GM19372 (cell line): ENCODE results near the gene GPR63.
"Not testable (repeated sequence)": the region's sequence is repeated elsewhere in the genome, so short reads cannot be mapped to it uniquely, and the experiment has no call there.

Source experiments
- ATAC-seq: cut with Tn5 transposase; IDR thresholded peaks from one replicate; pipeline ENCODE4 v1.9.1; 2021; ENCODE audit warnings: mild to moderate bottlenecking, low read depth, moderate library complexity; ENCODE audit not compliant: unreplicated experiment

The GPR63 gene, protein sequence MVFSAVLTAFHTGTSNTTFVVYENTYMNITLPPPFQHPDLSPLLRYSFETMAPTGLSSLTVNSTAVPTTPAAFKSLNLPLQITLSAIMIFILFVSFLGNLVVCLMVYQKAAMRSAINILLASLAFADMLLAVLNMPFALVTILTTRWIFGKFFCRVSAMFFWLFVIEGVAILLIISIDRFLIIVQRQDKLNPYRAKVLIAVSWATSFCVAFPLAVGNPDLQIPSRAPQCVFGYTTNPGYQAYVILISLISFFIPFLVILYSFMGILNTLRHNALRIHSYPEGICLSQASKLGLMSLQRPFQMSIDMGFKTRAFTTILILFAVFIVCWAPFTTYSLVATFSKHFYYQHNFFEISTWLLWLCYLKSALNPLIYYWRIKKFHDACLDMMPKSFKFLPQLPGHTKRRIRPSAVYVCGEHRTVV

DNA sequence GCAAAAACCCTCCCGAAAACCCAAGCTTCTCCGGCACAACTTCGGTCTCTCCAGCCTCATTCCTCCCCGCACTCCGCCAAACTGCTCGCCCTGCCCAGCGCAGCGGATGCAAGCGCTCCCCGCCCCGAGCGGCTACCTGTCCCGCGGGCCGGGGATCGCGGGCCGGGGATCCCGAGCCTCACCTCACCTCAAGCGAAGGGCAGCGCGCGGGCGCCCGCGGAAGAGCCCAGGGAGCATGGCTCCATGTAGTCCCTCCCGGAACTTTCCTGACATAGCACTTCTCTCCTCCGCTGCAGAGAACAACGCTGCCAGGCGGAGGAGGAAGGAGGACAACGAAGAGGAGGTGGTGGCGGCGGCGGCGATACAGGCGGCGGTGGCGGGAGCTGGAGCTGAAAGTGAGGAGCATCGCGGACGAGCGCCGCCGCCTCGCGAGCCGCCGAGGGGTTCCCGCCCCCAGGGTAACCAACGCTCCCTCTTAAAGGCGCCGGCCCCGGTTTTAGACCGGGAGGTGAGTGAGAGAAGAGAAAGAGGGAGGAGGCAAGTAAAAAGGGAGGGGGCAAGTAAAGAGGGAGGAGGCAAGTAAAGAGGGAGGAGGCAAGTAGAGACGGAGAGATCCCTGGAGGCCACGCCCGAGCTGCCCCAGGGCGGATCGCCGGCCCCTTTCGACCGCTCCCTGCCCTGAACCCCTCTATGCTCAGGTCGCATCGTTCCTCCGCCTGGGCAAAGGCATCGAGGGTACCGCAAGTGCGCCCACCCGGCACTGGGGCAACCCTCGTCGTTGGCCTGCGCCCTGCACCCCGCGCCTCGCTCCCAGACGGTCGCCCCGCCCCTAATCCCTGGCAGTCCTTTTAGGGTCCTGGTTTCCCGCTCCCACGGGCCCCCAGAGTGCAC lies at the start of gene GPR63:
GPR63 (minus strand) TSS at position 397 of the 891 bp plus-strand sequence. CDS start 37,746 bp downstream, outside the sequence.
- peak; percentile 90 for ATAC-seq

DNA sequence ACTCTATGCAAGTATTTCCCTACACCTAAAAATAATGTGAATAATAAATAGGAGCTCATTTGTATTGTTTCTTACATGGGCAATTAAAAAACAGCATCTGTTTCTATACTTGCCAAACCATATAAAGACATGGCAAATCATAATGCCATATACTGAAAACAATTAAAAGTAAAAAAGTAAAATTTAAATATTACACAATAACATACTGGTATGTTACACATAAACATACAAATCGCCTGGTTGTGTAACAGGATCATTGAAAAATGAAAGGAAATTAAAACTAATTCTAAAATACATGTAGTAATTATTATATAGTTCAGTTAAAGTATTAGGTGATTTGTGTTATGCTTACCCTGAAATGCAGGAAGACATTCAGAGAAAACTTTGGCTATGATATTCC lies 49.2 kb upstream of the GPR63 start:
- ATAC-seq: no peak

DNA sequence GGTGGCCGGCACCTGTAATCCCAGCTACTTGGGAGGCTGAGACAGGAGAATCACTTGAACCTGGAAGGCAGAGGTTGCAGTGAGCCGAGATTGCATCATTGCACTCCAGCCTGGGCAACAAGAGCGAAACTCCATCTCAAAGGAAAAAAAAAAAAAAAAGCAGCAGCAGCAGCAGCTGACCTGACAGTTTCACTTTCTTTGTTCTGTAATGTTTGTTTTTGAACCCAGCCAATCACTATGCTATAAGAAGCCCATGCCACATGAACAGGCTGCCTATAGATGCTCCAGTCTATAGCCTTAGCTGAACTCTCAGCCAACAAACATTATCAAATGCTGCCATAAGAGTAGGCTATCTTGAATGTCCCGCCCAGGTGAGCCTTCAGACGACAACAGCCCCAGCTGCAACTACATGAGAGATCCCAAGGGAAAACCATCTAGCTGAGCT lies 47.9 kb upstream of the GPR63 start:
- not testable (repeated sequence) for ATAC-seq

DNA sequence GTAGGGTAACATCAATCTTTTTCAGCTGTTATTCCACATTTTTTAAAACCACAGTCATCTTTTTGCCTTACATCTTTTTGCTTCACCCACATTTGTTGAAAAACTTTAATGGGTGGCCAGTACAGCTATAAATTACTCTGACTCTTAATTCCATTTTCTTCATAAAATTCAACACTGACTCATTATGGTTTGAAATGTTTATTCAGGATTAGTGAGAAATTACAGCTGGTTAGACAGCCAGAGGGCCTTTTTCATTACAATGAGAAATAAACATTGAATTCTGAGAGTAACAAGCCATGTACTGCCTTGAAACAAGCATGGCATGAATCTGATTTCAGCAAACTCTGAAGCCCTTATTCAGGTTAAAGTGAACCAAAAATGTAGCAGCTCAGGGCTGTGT lies 40.9 kb upstream of the GPR63 start:
- ATAC-seq: no peak

DNA sequence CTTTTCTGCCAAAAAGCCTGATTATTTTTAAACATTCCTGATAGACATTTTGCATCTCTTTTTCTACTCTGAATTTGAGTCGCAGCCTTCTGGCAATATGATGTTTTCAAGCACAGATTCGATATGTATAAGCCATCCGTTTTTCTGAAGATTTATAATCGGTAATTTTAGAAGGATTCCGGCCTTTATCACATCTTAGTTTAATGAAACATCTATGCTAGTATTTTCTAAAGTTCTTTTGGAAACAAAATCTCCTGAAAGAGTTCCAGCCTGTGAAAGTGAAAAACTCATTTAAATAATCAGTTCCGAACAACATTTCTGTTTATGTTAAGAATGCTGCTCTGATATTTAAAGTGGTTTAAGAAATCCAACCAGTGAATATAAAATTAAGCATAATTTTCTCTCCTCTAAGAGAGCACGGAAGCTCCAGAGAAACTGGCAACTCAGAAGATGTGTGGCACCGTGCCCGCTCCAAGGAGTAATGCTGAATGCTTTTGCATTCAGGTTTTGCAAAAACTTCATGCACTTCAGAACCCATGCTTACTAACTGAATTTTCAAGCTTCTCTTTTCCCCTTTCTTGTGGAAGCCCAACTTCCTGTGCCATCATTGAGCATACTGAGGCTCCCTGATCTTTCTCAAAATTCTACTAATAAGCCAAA lies 39.7 kb upstream of the GPR63 start:
- ATAC-seq: no peak

DNA sequence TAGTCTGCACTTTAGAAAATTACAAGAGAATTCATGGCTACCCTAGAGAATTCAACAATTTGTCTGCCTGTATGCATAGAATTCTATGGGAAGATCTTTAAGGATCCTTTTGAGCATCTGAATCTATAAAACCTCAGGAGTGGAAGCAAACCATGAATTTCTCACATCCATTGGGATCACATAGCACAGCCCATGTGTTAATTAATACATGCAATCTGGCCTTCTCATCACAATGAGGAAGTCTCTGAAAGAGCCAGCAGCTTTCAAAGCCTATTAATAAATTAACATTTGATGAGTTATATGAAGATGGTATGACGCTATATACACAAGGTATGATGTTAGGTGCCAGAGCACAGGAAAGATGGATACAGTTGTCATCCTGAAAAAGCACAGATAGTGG lies 35.7 kb upstream of the GPR63 start:
- no peak for ATAC-seq

DNA sequence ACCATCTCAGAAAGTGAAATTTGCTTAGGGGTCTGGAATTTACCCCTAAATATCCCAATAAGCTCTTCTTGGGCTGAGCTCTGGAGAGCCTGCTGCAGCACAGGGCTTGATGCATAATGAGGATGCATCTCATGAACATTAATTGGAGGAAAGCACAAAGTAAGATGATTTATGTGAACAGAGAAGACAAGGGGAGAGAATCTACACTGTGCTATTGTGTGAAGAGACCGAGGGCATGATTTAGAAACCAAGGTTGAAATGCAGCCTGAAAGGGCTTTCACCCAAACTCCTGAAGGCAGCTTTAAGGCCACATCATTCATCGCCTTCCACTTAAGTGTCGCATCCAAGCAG lies 27.8 kb upstream of the GPR63 start:
- no peak for ATAC-seq

DNA sequence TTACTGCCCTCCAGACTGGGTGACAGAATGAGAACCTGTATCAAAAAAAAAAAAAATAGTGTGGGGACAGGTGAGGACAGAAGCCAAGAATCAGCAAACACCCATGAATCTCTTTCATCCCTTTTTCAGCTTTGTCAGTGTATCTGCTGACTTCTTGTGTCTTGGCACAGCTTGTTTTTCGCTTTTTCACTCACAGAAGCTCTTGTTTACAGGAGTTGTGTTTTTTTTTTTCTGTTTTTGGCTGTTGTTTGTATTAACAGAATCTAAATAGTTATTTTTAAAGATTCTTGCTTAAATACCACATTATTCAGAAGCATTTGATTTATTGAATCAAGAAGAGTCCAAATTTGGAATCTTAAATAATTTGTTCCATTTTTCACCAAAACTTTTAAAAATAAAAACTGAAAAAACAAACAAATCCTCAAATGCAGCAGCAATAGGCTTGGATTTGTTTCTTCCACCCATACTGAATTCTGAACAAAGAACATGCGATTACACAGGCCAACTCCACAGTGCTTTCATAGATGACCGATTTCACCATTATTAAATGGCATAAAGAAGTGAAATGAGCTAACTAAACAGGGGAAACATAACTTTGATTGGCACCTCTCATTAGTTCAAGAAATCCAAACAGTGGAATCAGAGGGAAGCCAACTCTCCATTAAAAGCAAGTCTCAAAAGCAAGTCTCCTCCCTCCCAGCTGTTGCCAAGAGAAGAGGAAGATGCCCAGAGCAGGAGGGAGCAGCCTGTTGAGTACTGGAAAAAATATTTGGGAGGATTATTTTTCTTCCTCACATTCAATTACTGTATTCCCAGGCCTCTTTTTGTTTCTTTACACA lies 27.2 kb upstream of the GPR63 start:
- no peak for ATAC-seq

DNA sequence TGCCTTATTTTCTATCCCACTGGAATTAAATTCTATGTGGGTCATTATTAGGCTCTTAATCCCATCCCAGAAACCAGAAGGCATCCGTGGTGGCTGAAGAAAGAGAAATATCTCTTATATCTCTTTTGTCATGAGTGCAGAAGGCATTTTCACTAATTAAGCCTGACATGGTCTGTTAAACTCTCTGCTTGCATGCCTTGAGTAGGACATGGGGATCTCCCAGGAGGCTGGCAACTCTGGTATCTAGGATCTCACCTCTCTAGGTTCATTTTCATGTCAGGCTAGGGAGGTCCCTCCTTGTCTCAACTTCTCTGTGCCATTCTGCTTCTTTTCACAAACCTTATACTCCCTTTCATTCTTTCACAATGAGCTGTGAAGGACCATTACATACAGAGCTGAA lies 25.3 kb upstream of the GPR63 start:
- no peak for ATAC-seq

DNA sequence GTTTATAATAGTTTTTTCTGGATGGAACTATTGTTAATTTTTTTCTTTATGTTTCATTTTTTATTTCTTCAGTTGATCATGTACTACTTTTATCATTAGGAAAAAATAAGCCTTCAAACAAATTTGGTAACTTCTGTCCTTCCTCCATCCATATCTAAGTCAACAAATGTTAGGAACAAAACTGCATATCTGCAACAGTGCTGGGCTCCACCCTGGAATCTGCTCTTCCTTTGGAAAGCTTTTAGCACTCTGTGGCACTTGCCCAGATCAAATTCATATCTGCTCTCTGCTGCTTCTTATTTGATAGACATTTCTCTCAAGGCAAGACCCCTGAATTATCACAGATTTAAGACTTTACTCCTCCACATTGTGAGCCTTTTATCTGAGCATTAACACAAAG lies 24.3 kb upstream of the GPR63 start:
- no peak for ATAC-seq

DNA sequence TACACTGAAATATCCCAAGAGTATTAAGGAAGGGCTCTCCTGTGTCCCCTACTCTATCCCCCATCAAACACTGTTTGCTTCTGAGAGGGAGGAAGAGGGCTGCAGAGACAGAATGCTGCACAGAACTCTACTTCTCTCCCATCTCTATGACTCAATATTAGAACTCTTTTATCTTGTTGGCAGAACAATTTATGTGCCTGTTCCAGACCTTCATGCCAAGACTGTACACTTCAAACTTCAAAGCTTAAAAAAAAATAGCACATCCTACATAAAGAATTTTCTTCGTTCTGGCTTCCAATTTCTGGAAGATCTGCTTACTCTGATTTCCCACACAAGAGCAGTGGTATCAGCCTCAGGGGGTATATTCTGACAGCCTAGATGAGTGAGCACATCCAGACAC lies 19.6 kb upstream of the GPR63 start:
- ATAC-seq: no peak

DNA sequence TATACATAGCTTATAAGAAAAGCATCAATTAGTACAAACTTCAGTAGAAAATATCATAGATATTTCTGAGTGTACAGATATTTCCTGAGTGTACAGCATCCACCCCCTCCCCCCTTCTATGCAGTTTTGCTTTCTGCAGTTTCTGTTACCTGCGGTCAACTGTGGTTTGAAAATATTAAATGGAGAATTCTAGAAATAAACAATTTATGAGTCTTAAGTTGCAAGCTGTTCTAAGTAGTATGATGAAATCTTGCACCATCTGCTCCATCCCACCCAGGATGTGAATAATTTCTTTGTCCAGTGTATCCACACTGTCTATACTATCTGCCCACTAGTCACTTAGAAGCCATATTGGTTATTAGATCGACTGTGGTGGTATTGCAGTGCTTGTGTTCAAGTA lies 15.8 kb upstream of the GPR63 start:
- no peak for ATAC-seq

DNA sequence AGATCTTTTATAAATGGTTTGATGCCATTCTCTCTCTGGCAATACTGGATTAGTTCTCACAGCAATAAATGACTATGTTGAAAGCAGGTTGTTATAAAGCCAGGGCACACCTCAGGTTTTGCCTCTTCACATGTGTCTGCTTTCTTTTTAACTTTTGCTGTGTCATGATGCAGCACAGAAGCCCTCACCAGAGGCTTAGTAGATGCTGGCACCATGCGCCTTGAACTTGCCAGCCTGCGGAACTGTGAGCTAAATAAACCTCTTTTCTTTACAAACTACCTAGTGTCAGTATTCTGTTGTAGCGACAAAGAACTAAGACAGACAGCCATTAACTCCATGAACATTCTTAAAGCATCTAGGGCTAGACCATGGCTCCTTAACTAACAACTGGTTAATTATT lies 15.3 kb upstream of the GPR63 start:
- no peak for ATAC-seq

DNA sequence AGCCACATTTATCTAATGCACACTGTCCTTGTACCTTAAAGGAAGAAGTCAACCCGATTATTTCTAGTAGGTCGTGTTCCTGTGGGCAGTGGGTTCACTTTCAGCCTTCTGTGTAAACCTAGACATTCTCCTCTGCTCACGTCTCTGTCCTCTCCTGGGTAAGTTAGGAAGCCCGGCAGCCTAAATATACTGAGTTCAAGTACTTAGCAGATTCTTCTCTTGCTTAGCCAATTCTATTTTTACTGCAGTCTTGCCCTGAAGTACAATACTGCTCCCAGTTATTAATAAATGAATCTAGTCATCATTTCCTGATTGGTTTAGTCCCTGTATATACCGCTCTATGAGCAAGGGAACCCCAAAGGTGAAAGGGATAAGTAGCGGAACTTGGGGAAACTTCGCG lies 14.6 kb upstream of the GPR63 start:
- no peak for ATAC-seq

DNA sequence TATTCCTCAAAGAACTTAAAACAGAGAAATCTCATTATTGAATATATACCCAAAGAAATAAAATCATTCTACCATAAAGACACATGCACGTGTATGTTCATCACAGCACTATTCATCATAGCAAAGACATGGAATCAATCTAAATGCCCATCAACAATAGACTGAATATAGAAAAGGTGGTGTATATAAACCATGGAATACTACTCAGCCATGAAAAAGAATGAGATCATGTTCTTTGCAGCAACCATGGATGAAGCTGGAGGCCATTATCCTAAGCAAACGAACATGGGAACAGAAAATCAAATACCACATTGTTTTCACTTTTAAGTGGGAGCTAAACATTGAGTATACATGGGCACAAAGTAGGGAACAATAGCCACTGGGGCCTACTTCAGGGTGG lies 12.3 kb upstream of the GPR63 start:
- no peak for ATAC-seq

DNA sequence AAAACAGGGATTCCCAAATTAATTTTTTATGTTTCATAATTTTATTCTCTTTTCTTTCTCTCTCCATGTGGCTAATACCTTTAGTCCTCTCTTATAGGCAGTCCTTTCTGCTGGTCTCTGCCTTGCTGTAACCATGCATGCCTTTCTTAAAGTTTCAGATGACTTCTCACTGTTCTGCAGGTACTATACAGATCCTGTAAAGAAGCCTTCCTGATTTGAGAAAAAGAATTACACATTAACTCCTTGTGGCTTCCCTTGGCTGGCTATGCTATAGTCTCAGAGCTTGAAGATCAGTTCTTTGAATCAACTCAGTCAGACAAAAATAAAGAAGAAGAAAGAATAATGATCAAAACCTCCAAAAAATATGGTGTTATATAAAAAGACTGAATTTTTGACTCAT lies 7.3 kb upstream of the GPR63 start:
- no peak for ATAC-seq

DNA sequence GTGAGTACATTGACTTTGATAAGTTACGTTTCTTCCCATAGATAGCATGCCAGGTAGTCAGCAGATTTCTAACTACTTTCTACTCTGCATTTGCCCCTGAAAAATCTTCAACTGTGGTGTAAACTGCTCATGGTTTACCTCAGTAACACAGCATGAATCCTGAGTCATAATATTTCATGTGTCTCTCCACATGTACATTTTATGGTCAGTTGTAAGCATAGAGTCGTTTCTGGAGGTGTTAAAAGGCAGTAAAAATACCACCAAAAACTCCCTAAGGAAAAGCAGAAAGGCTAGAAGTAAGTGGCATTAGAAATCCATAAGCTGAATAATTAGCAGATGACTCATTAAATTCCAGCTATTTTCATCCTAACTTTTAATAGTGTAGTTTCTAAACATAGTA lies 4.1 kb upstream of the GPR63 start:
- ATAC-seq: no peak

DNA sequence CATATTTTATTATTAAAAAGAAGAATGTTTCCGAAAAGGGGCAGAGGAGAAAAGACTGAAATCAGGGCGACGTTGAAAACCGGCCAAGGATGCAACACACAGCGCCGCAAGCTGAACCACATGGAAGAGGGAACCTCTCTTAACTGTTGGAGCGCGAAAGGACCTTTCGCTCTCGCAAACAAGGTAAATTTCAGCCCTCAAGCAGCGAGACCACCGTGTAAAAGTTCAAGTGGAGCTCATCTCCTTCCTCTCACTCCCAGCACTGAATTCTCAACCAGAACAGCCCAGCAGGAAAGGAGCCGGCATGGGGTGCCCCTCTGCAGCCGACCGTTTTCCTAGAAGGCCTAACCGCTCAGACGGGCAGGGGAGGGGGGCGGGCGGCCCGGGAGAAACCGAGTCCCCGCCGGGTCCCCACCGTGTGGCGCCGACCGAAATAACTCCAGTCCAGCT lies 621 bp downstream of the GPR63 start:
- peak; percentile 8 for ATAC-seq

DNA sequence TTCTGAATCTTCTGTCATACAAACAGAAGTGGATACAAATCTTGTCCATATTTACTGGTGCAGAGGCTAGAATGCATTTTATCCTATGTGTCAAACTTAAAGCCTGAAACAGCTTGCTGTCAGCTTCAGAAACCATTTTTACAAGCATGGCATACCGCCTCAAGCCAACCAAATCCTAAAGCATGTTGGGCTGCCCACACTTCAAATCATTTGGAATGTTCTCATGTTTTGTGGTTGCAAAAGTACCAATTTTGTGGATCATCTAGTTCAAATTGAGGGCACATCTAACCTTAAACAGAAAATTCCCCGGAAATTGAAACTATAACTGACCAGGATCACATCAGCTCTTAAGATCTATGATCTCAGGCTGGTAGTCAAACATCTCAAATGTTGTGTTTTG lies 3.2 kb downstream of the GPR63 start:
- no peak for ATAC-seq

DNA sequence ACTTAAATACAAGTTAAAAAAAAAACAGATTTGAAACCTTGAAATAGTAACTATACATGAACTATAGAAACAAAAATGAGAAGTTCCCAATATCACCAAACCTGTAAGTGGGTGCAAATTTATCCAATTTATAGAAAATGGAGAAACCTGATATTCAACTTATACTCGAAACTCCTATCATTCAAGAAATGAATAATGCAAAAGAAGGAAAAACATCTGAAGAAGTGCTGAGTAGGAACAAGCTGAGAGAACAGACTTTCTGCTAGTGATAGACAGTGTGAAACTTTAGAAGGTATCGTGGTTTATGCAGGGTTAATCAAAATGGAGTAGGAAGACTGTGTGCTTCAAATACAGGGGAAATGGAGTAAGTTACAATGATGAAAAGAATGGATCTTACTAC lies 4.5 kb downstream of the GPR63 start:
- ATAC-seq: no peak
